HG02885 (cell line): ENCODE measurements around the gene RASGRP4.
A peak's percentile ranks its signal among the peaks of the same experiment; 100 is the strongest.
"Not testable (repeated sequence)": the region's sequence is repeated elsewhere in the genome, so short reads cannot be mapped to it uniquely, and the experiment has no call there.

Experiments used
- ATAC-seq: cut with Tn5 transposase; IDR thresholded peaks from one replicate; pipeline ENCODE4 v1.9.1; 2021; ENCODE audit warnings: mild to moderate bottlenecking; ENCODE audit not compliant: unreplicated experiment, poor library complexity

The RASGRP4 gene

GRCh38 chr19:38376576-38376975 lies 49.4 kb downstream of the RASGRP4 start:
- ATAC-seq, result no peak

- ATAC-seq, result no peak
Observed at GRCh38 chr19:38375748-38376147, 50.3 kb downstream of the RASGRP4 start.

DNA sequence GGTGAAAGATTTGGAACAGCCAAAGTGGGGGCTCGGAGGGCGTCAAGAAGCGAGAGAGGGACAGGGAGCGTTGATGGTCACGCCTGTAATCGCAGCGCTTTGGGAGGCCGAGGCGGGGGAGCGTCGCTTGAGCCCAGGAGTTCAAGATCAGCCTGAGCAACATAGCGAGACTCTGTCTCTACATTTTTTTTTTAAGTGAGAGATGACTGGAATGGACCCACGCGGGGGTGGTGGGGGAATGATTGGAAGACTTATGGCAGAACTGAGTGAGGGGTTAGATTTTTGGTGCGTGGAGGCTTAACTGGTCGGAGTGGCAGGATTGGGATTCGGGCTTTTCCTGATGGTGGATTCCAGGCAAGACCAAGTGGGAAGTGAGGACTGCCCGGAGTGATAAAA lies 50.9 kb downstream of the RASGRP4 start:
- ATAC-seq, result no peak

- ATAC-seq, result peak; percentile 98
Observed at GRCh38 chr19:38374332-38375097, 51.5 kb downstream of the RASGRP4 start, which contains the start of gene PSMD8. Gene PSMD8 (plus strand): TSS chr19:38374571. CDS start chr19:38374602, 31 bp downstream.

- no peak for ATAC-seq
Observed at GRCh38 chr19:38373907-38374331, 52.1 kb downstream of the RASGRP4 start.

DNA sequence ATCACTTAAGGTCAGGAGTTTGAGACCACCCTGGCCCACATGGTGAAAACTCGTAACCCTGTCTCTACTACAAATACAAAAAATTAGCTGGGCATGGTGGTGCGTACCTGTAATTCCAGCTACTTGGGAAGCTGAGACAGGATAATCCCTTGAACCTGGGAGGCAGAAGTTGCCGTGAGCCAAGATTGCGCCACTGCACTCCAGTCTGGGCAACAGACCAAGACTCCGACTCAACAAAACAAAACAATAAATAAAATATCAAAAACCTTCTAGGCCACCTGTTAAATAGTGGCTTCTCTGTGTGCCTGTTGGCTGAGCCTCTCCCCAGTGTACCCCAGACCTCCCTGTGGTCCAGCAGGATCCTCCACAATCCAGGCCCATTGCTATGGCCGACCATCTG lies 54.9 kb downstream of the RASGRP4 start:
- ATAC-seq, result no peak

GRCh38 chr19:38370299-38370698 lies 55.7 kb downstream of the RASGRP4 start:
- no peak for ATAC-seq

DNA sequence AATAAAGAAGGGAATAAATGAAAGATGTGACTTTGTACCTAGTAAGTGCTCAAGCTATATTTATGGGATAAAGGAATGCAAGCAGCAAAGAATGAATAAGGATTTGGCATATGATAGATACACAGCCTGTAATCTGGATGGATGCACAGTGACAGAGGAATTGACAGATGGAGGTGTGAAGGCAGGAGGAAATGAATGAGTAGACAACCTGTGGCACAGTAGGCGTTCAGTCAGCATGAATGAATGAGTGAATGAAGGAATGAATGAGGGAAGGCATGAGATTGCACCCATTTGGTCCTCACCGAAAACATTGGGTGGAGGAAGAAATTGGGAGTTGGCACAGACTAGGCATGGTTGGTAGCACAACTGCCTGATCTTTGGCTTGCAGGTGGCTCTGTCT lies 56.4 kb downstream of the RASGRP4 start:
- no peak for ATAC-seq

GRCh38 chr19:38367041-38367440 lies 59.0 kb downstream of the RASGRP4 start:
- no peak for ATAC-seq

DNA sequence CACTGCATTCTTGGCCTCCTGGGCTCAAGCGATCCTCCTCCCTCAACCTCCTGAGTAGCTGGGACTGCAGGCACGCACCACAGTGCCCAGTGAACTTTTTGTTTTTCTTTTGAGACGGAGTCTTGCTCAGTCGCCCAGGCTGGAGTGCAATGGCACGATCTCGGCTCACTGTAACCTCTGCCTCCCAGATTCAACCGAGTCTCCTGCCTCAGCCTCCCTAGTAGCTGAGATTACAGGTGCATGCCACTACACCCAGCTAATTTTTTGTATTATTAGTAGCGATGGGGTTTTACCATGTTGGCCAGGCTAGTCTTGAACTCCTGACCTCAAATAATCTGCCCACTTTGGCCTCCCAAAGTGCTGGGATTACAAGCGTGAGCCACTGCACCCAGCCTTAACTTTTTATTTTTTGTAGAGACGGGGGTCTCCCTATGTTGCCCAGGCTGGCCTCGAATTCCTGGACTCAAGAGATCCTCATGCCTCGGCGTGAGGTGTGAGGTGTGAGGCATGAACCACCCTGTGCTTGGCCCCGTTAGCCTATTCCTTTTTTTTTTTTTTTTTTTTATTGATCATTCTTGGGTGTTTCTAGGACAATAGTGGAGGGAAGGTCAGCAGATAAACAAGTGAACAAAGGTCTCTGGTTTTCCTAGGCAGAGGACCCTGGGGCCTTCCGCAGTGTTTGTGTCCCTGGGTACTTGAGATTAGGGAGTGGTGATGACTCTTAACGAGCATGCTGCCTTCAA lies 62.9 kb downstream of the RASGRP4 start:
- ATAC-seq, result not testable (repeated sequence)

- peak; percentile 50 for ATAC-seq
Observed at GRCh38 chr19:38362076-38362945, 63.7 kb downstream of the RASGRP4 start.

GRCh38 chr19:38361633-38362075 lies 64.4 kb downstream of the RASGRP4 start:
- ATAC-seq, result peak; percentile 54

DNA sequence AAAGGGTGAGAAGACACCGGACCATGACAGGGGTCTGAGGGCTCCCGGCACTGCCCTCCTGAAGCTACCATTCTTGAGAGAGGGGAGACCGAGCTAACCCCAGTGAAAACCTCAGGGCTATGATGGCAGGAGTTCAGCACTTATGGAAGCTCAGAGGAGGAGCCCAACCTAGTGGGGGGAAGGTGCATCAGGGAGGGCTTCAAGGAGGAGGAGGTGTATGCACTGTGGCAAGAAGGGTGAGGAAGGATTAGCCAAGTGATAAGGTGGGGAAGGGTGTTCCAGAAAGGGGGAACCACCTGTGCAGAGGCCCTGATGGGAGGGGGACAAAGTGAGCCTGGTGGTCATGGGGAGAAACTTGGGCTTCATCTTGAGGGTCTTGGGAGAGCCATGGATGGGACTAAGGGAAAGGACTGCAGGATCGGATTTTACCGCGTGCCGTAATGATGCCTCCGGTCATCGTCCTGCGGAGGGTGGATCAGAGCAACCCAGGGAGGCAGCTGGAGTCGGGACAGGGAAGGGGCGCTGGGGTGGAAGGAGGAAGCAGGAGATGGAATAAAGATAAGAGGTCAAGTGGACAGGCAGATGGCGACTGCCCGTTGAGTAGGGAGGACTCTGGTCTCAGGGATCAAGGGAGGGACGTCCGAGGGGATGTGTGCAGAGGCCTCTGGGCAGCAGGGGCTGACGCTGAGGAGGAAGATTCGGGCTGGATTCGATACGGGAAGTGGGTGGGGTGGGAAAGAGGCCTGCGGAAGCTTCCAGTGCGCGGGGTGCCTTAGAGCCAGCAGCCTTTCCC lies 65.0 kb downstream of the RASGRP4 start:
- ATAC-seq, result no peak

GRCh38 chr19:38360351-38360750 lies 65.7 kb downstream of the RASGRP4 start:
- no peak for ATAC-seq

- no peak for ATAC-seq
Observed at GRCh38 chr19:38359242-38360021, 66.6 kb downstream of the RASGRP4 start.
